ENCODE data around the gene BEX1.

DNA sequence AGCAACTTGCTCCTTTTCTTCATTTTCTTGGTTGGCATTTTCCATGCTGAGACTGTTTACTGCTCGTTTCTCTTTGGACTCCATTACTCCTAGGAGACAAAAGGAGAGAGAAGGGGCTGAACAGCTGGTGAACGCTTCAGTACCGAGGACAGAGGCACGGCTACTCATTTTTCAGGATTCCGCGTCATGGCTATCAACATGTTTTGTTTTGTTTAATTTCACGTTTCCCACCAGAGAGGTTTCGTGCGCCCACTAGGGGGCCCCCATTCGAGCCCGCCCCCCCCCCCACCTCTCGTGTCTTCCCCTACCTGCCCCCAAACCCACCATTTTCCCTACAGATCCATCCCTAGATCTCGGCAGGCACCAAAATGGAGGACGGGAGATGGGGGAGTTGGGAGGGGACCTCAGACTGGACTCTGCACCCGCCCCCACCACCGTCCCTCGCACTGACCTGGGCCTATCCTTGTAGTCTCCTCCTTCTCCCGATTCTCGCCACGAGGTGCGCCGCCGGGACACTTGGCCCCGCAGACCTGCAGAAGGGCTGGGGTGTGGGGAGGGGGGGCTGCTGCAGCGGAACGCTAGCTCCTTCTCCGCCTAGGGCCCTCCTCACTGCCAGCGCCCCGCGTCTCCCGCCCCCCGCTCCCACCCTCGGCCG, 653 bp downstream of the BEX1 start:
- TF ChIP-seq, protein P1, sequence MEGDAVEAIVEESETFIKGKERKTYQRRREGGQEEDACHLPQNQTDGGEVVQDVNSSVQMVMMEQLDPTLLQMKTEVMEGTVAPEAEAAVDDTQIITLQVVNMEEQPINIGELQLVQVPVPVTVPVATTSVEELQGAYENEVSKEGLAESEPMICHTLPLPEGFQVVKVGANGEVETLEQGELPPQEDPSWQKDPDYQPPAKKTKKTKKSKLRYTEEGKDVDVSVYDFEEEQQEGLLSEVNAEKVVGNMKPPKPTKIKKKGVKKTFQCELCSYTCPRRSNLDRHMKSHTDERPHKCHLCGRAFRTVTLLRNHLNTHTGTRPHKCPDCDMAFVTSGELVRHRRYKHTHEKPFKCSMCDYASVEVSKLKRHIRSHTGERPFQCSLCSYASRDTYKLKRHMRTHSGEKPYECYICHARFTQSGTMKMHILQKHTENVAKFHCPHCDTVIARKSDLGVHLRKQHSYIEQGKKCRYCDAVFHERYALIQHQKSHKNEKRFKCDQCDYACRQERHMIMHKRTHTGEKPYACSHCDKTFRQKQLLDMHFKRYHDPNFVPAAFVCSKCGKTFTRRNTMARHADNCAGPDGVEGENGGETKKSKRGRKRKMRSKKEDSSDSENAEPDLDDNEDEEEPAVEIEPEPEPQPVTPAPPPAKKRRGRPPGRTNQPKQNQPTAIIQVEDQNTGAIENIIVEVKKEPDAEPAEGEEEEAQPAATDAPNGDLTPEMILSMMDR (IDR thresholded peaks at IDR 0.05): peak; percentile 24
- TF ChIP-seq EZH2 (IDR thresholded peaks at IDR 0.05) (no peak), EZH2phosphoT487 (IDR thresholded peaks at IDR 0.05) (no peak)

Data from neural progenitor cell (in vitro differentiated cells).